MM.1S (cell line): Measurements from ENCODE around the gene KLHL42.
"Not testable (repeated sequence)": the region's sequence is repeated elsewhere in the genome, so short reads cannot be mapped to it uniquely, and the experiment has no call there.

Experiments
- DNase-seq: peaks from one replicate; pipeline ENCODE4 v3.0.0-alpha.2; 2015
- H2AFZ ChIP-seq: fragments of 300-600 bp; sonication (generic); 2 replicates; pipeline ENCODE4 v1.6.0; 2016; ENCODE audit warnings: antibody characterized with exemption, low read length
- H3F3A ChIP-seq: fragments of 300-600 bp; sonication (generic); 2 replicates; pipeline ENCODE4 v1.6.1; 2016; ENCODE audit warnings: mild to moderate bottlenecking, antibody characterized with exemption, low read length, moderate library complexity, mixed read lengths; ENCODE audit not compliant: insufficient read depth
- H3K27ac ChIP-seq: fragments of 300-600 bp; sonication (generic); 2 replicates; pipeline ENCODE4 v1.5.1; 2016; ENCODE audit warnings: mild to moderate bottlenecking, low read length
- H3K27me3 ChIP-seq: fragments of 300-600 bp; sonication (generic); replicated peaks from 2 replicates; pipeline ENCODE4 v1.6.0; 2016; ENCODE audit warnings: low read length; ENCODE audit not compliant: insufficient read depth
- H3K36me3 ChIP-seq: fragments of 300-600 bp; sonication (generic); replicated peaks from 2 replicates; pipeline ENCODE4 v1.6.1; 2016; ENCODE audit warnings: mild to moderate bottlenecking, low read length, mixed read lengths; ENCODE audit not compliant: insufficient read depth
- H3K4me1 ChIP-seq: fragments of 300-600 bp; sonication (generic); 2 replicates; pipeline ENCODE4 v1.6.1; 2016; ENCODE audit warnings: low read length, mixed read lengths
- H3K4me2 ChIP-seq: fragments of 300-600 bp; sonication (generic); 2 replicates; pipeline ENCODE4 v1.6.0; 2016; ENCODE audit warnings: low read depth, low read length
- H3K4me3 ChIP-seq: fragments of 300-600 bp; sonication (generic); 2 replicates; pipeline ENCODE4 v1.5.1; 2016; ENCODE audit warnings: low read length, mixed read lengths
- H3K79me2 ChIP-seq: fragments of 300-600 bp; sonication (generic); 2 replicates; pipeline ENCODE4 v1.6.1; 2016; ENCODE audit warnings: mixed run types, low read length, mixed read lengths
- H3K9ac ChIP-seq: fragments of 300-600 bp; sonication (generic); 2 replicates; pipeline ENCODE4 v1.6.1; 2016; ENCODE audit warnings: low read length, mixed read lengths
- H3K9me2 ChIP-seq: fragments of 300-600 bp; sonication (generic); replicated peaks from 2 replicates; pipeline ENCODE4 v1.6.1; 2016; ENCODE audit warnings: mild to moderate bottlenecking, low read length, mixed read lengths; ENCODE audit not compliant: insufficient read depth
- H3K9me3 ChIP-seq: fragments of 300-600 bp; sonication (generic); replicated peaks from 2 replicates; pipeline ENCODE4 v1.6.1; 2016; ENCODE audit warnings: mild to moderate bottlenecking, low read length, mixed read lengths; ENCODE audit not compliant: insufficient read depth
- H4K20me1 ChIP-seq: fragments of 300-600 bp; sonication (generic); 2 replicates; pipeline ENCODE4 v1.6.1; 2016; ENCODE audit warnings: mild to moderate bottlenecking, low read length, moderate library complexity, mixed read lengths; ENCODE audit not compliant: insufficient read depth
- EZH2 ChIP-seq: fragments of 300-600 bp; sonication (generic); optimal IDR thresholded peaks from 2 replicates; pipeline ENCODE3; 2017; ENCODE audit warnings: low read depth, mild to moderate bottlenecking, antibody characterized with exemption, low read length, mixed read lengths
- EZH2phosphoT487 ChIP-seq: fragments of 300-600 bp; sonication (generic); IDR thresholded peaks from 2 replicates; pipeline ENCODE4 v1.6.1; 2018; ENCODE audit warnings: antibody characterized with exemption, low read length
- TF ChIP-seq, protein P1 (sequence below): fragments of 300-600 bp; sonication (generic); IDR thresholded peaks from 2 replicates; pipeline ENCODE4 v1.5.1; 2016; ENCODE audit warnings: antibody characterized with exemption, low read length, mixed read lengths

Gene KLHL42

DNA sequence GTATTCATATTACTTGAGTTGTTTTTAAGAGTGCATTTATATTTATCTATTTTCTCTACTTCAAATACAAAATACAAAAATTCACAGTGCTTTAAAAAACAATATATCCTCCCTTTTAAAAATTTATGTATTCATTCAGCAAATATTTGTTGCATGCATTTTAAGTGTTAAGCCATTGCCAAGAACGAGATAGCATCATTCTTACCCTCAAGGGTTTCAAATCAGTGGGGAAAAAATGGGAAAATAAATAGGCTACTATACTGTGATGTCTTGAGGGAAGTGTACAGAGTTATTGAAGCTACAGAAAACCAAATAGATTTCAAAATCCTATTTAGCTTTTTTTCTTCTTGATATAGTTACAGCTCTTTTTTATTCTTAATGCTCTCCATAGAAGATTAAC is 46.2 kb upstream of the KLHL42 start:
- Histone ChIP-seq H3K9ac (no peak overlapping the region), H3K4me3 (no peak overlapping the region), H4K20me1 (no peaks in the 10 kb centered on the region), H3K27ac (no peak overlapping the region), H2AFZ (no peak overlapping the region), H3K9me2 (no peaks in the 10 kb centered on the region), H3K4me1 (no peaks in the 10 kb centered on the region), H3K36me3 (peaks cover 11% of the 10 kb centered on the region; the same call in 1 of the 2 replicates), H3K4me2 (no peak overlapping the region), H3K79me2 (0 out of 2 replicates have a peak, but pooled peaks cover 3% of the 10 kb centered on the region), H3K27me3 (no peaks in the 10 kb centered on the region), H3K9me3 (no peaks in the 10 kb centered on the region), H3F3A (no peaks in the 10 kb centered on the region)
- DNase-seq = no peak
- TF ChIP-seq, protein P1, sequence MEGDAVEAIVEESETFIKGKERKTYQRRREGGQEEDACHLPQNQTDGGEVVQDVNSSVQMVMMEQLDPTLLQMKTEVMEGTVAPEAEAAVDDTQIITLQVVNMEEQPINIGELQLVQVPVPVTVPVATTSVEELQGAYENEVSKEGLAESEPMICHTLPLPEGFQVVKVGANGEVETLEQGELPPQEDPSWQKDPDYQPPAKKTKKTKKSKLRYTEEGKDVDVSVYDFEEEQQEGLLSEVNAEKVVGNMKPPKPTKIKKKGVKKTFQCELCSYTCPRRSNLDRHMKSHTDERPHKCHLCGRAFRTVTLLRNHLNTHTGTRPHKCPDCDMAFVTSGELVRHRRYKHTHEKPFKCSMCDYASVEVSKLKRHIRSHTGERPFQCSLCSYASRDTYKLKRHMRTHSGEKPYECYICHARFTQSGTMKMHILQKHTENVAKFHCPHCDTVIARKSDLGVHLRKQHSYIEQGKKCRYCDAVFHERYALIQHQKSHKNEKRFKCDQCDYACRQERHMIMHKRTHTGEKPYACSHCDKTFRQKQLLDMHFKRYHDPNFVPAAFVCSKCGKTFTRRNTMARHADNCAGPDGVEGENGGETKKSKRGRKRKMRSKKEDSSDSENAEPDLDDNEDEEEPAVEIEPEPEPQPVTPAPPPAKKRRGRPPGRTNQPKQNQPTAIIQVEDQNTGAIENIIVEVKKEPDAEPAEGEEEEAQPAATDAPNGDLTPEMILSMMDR = no peak
- TF ChIP-seq EZH2phosphoT487 (no peak), EZH2 (no peak)

DNA sequence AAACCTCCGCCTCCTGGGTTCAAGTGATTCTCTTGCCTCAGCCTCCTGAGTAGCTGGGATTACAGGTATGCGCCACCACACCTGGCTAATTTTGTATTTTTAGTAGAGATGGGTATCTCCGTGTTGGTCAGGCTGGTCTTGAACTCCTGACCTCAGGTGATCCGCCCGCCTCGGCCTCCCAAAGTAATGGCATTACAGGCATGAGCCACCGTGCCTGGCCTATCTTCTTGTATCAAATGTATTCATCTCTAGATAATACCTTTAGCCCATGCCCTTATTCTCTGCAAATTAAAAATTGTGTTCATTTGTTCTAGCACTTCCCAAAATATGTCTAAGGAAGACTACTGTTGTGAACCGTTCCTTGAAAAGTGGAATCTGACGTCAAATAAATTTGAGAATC is 45.7 kb upstream of the KLHL42 start:
- H3K4me1 ChIP-seq, H3K4me3 ChIP-seq, H3K9me3 ChIP-seq, H4K20me1 ChIP-seq, H3K79me2 ChIP-seq, DNase-seq, H2AFZ ChIP-seq, H3K4me2 ChIP-seq, H3F3A ChIP-seq, H3K9ac ChIP-seq, H3K27me3 ChIP-seq, H3K27ac ChIP-seq, H3K9me2 ChIP-seq: not testable (repeated sequence)
- H3K36me3 ChIP-seq = peaks cover 11% of the 10 kb centered on the region; the same call in 1 of the 2 replicates

DNA sequence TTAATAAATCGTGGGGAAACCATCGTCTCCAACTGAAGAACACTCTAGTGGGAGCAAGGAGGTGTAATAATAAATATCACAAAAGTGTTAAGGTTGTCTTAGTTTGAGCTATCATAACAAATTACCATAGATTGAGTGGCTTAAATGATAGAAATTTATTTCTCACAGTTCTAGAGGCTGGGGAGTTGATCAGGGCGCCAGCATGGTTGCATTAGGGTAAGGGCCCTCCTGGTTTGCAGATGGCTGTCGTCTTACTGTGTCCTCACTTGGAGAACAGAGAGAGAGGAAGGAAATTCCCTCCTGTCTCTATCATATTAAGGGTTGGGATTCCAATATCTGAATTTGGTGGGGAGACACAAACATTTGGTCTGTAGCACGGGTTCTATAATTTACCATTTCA is 36.4 kb upstream of the KLHL42 start:
- DNase-seq = no peak
- H2AFZ ChIP-seq = no peak overlapping the region
- H3K4me2 ChIP-seq = no peak overlapping the region
- H3K4me1 ChIP-seq = no peaks in the 10 kb centered on the region
- no peaks in the 10 kb centered on the region for H4K20me1 ChIP-seq
- H3F3A ChIP-seq = no peaks in the 10 kb centered on the region
- H3K79me2 ChIP-seq = 0 out of 2 replicates have a peak, but pooled peaks cover 1% of the 10 kb centered on the region
- H3K36me3 ChIP-seq = peaks cover 2% of the 10 kb centered on the region; the same call in 1 of the 2 replicates
- H3K9me2 ChIP-seq = no peaks in the 10 kb centered on the region
- H3K9ac ChIP-seq = no peak overlapping the region
- no peak overlapping the region for H3K4me3 ChIP-seq
- TF ChIP-seq EZH2phosphoT487 (no peak), EZH2 (no peak)
- TF ChIP-seq, protein P1 = no peak
- no peaks in the 10 kb centered on the region for H3K9me3 ChIP-seq
- H3K27me3 ChIP-seq = no peaks in the 10 kb centered on the region
- H3K27ac ChIP-seq = no peak overlapping the region

DNA sequence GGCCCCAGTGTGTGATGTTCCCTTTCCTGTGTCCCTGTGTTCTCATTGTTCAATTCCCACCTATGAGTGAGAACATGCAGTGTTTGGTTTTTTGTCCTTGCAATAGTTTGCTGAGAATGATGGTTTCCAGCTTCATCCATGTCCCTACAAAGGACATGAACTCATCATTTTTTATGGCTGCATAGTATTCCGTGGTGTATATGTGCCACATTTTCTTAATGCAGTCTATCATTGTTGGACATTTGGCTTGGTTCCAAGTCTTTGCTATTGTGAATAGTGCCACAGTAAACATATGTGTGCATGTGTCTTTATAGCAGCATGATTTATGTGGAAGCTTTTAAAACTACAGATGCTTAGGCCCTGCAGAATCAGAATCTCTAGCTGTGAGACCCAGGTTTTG is 34.3 kb upstream of the KLHL42 start:
- H3K4me3 ChIP-seq, H3K27me3 ChIP-seq, H3K9me3 ChIP-seq, H3K9me2 ChIP-seq, H3K4me2 ChIP-seq, H3K9ac ChIP-seq, DNase-seq, H3K36me3 ChIP-seq, H3F3A ChIP-seq, H3K79me2 ChIP-seq, H4K20me1 ChIP-seq, H2AFZ ChIP-seq, H3K4me1 ChIP-seq, H3K27ac ChIP-seq: not testable (repeated sequence)
